Spleen (tissue), 13 donors: ENCODE results near the gene NANS. TPM values are rescaled to one million over a fixed set of nuclear protein-coding genes. Genes with fewer than 3 reads are reported as not detected.

ENCODE experiments used
- DNase-seq: peaks from one replicate; pipeline ENCODE4 v3.0.0-alpha.2; 2020
- H3K27ac ChIP-seq, 8 donors: fragments of 200-600 bp; sonication (generic) in 7 of 8; 1 replicate in 4 of 8; 2 replicates in 4 of 8; pipeline versions ENCODE4 v1.5.0 to v1.8.0; 2016 to 2021; ENCODE audit warnings: inconsistent platforms in 4 of 8, mild to moderate bottlenecking in 4 of 8, moderate library complexity in 1 of 8
- H3K27me3 ChIP-seq, 7 donors: fragments of 200-600 bp; sonication (generic) in 6 of 7; replicated peaks in 1 of 7; 1 replicate in 4 of 7; 2 replicates in 3 of 7; pipeline versions ENCODE4 v1.5.0 to v1.8.0; 2016 to 2021; ENCODE audit warnings: inconsistent platforms in 3 of 7, mild to moderate bottlenecking in 1 of 7
- H3K36me3 ChIP-seq, 6 donors: fragments of 200-600 bp; sonication (generic) in 5 of 6; 1 replicate in 4 of 6; 2 replicates in 2 of 6; pipeline versions ENCODE4 v1.5.0 to v1.8.0; 2016 to 2021; ENCODE audit warnings: inconsistent platforms in 2 of 6
- H3K4me1 ChIP-seq, 6 donors: fragments of 200-600 bp; sonication (generic) in 5 of 6; 1 replicate in 3 of 6; 2 replicates in 3 of 6; pipeline versions ENCODE4 v1.5.0 to v1.8.0; 2016 to 2021; ENCODE audit warnings: inconsistent platforms in 3 of 6
- H3K4me3 ChIP-seq, 8 donors: fragments of 200-600 bp; sonication (generic) in 7 of 8; 1 replicate in 4 of 8; 2 replicates in 4 of 8; pipeline versions ENCODE4 v1.5.0 to v1.8.0; 2016 to 2021; ENCODE audit warnings: inconsistent platforms in 4 of 8, mild to moderate bottlenecking in 4 of 8, moderate library complexity in 2 of 8
- H3K9me3 ChIP-seq, 8 donors: fragments of 200-600 bp; sonication (generic) in 7 of 8; 1 replicate in 4 of 8; 2 replicates in 4 of 8; pipeline versions ENCODE4 v1.5.0 to v1.8.0; 2016 to 2021; ENCODE audit warnings: inconsistent platforms in 4 of 8
- POLR2A ChIP-seq, 3 donors: fragments of 450-650 bp; IDR thresholded peaks; one replicate each; pipeline ENCODE4 v1.5.1; 2017; ENCODE audit warnings: antibody characterized with exemption in 3 of 3, mild to moderate bottlenecking in 1 of 3
- POLR2AphosphoS5 ChIP-seq, 3 donors: sonication (generic); formaldehyde crosslinking; IDR thresholded peaks; one replicate each; pipeline ENCODE4 v1.5.1; 2017; ENCODE audit warnings: antibody characterized with exemption in 3 of 3
- WGBS, 5 donors: extraction: QIAGEN DNeasy Blood & Tissue Kit in 3 of 5; methylation state at CpG; one replicate each; pipeline versions ENCODE4 v1.1.5 to v1.1.7; 2013 to 2018; 5-methylcytosine and 5-hydroxymethylcytosine counted together
- intact Hi-C: fragments of 100-400 bp; cut with DNase I; formaldehyde crosslinking; loops from one replicate; pipeline ENCODE4 v1.15.0; 2023; ENCODE audit warnings: low total_unique reads
- long read RNA-seq, 2 donors: transcript quantifications; one replicate each; lab custom pipeline, GENCODE V29; 2026
- polyA plus RNA-seq, 3 donors: library from polyadenylated mRNA; stranded (reverse); fragments of 200-250 nt; gene quantifications; one replicate each; pipeline ENCODE4 v1.2.1, GENCODE V29; 2013
- total RNA-seq, 7 donors: library from RNA; depleted of rRNA in 3 of 7; stranded (reverse); fragments of >200 nt in 3 of 7; fragmentation: NEBNext Ultra II Directional in 4 of 7; extraction: Animal tissue kit (Norgen Biotek cat#: 25700) in 4 of 7; gene quantifications; one replicate each; pipeline versions ENCODE4 v1.1.0 to v1.2.1, GENCODE V29; 2016 to 2021
- TF ChIP-seq, protein P1 (sequence below), 11 experiments: fragments of 200-600 bp in 7 of 11; fragments of 450-650 bp in 4 of 11; sonication (generic) in 4 of 11; IDR thresholded peaks in 8 of 11; conservative IDR thresholded peaks in 3 of 11; 1 replicate in 7 of 11; 2 replicates in 4 of 11; pipeline versions ENCODE4 v1.4.0 to v1.8.0; 2016 to 2021; ENCODE audit warnings: antibody characterized with exemption in 11 of 11, inconsistent platforms in 4 of 11, mild to moderate bottlenecking in 1 of 11
- donor health status: healthy with polysubstance abuse.
- donor health status: DM: no; HTN: no; CAD: no; lungs with moderate emphysema.
- donor health status: DM: no; HTN: no; CAD: no.
- donor health status: Bipolar disorder and iron deficiency.
- donor health status: healthy.
- donor health status: DM: no; HTN: no; CAD: no.
- donor health status: DM: yes; HTN: yes; CAD: no.

NANS gene, protein sequence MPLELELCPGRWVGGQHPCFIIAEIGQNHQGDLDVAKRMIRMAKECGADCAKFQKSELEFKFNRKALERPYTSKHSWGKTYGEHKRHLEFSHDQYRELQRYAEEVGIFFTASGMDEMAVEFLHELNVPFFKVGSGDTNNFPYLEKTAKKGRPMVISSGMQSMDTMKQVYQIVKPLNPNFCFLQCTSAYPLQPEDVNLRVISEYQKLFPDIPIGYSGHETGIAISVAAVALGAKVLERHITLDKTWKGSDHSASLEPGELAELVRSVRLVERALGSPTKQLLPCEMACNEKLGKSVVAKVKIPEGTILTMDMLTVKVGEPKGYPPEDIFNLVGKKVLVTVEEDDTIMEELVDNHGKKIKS
- 10 to 100 TPM; 44.2 to 87.3 (median 54.7) TPM for total RNA-seq
- 10 to 100 TPM; 30.6 to 53.1 (median 42.7) TPM for polyA plus RNA-seq
- long read RNA-seq, donor 1, transcript NANS-201 (6 exons, 1,170 nt), result major isoform, 25 of 36 reads
- long read RNA-seq, donor 1, partial matches to known transcripts, result 9 of 36 reads
- long read RNA-seq, donor 1, other reads (novel, unspliced or antisense), result 0 of 36 reads
- long read RNA-seq, donor 2, transcript NANS-201 (6 exons, 1,170 nt), result major isoform, 23 of 35 reads
- long read RNA-seq, donor 2, partial matches to known transcripts, result 12 of 35 reads
- long read RNA-seq, donor 2, other reads (novel, unspliced or antisense), result 0 of 35 reads

DNA sequence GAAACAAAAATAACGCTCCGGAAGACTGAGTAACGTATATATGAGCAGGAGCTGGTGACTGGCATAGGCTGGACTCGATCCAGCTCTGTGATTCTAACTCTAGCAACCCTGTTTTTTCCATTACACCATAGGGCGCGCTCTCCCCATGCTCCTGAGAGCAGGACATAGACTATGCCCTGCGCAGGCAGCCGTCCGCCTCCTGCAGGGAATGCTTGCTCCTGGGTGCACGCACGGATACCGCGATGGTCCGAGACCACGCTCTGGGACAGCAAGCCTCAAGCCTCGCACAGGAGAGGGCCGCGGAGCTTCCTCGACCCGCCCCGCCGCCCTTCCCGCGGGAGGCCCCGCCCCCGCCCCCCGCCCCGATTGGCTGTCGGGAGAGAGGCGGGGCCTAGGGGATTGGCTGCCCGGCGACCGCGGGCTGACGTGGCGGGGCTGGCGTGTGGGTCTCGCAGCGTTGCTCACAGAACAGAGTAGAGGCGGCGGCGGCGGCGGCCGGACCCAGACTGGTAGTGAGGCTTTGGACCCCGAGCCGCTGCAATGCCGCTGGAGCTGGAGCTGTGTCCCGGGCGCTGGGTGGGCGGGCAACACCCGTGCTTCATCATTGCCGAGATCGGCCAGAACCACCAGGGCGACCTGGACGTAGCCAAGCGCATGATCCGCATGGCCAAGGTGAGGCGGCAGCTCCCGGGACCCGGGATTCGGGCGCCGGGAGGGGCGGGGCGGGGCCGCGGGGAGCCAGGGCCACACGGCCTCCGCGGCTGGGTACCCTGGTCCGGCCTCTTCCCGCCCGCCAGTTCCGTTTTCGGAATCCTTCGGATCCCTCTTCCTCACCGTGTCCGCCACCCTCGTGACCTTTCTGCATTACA, at the start of gene NANS:
Gene NANS, plus strand, starts transcription at position 464 of the 869 bp plus-strand sequence. Its CDS starts 77 bp downstream, at position 541.
- peaks cover 0 to 17% (median 7%) of the 10 kb centered on the region in 6 donors for H3K36me3 ChIP-seq
- peak within 1 kb of the TSS; percentile 77 to 96 (median 84) for H3K4me3 ChIP-seq
- H3K9me3 ChIP-seq, result no peaks in the 10 kb centered on the region
- peaks cover 6 to 46% (median 34%) of the 10 kb centered on the region in 6 donors for H3K4me1 ChIP-seq
- peak; percentile 97 to 99 (median 98) for TF ChIP-seq POLR2AphosphoS5 (IDR thresholded peaks at IDR 0.05)
- TF ChIP-seq POLR2A (IDR thresholded peaks at IDR 0.05), result peak; percentile 57 to 96 (median 80)
- TF ChIP-seq, protein P1, sequence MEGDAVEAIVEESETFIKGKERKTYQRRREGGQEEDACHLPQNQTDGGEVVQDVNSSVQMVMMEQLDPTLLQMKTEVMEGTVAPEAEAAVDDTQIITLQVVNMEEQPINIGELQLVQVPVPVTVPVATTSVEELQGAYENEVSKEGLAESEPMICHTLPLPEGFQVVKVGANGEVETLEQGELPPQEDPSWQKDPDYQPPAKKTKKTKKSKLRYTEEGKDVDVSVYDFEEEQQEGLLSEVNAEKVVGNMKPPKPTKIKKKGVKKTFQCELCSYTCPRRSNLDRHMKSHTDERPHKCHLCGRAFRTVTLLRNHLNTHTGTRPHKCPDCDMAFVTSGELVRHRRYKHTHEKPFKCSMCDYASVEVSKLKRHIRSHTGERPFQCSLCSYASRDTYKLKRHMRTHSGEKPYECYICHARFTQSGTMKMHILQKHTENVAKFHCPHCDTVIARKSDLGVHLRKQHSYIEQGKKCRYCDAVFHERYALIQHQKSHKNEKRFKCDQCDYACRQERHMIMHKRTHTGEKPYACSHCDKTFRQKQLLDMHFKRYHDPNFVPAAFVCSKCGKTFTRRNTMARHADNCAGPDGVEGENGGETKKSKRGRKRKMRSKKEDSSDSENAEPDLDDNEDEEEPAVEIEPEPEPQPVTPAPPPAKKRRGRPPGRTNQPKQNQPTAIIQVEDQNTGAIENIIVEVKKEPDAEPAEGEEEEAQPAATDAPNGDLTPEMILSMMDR (IDR thresholded peaks at IDR 0.05 in 8 of 11, conservative IDR thresholded peaks at IDR 0.05 in 3 of 11), result peak in 3 of 11 experiments; percentile 18 to 35 (median 33)
- 0 to 1% (median 0%) methylated on average over 15 to 80 of the region's 80 CpGs for WGBS, 5 donors
- DNase-seq, result peak; percentile 99
- peak within 1 kb of the TSS; percentile 89 to 99 (median 97) for H3K27ac ChIP-seq
- H3K27me3 ChIP-seq, result no peaks in the 10 kb centered on the region
- intact Hi-C loops, result no loop called here

DNA sequence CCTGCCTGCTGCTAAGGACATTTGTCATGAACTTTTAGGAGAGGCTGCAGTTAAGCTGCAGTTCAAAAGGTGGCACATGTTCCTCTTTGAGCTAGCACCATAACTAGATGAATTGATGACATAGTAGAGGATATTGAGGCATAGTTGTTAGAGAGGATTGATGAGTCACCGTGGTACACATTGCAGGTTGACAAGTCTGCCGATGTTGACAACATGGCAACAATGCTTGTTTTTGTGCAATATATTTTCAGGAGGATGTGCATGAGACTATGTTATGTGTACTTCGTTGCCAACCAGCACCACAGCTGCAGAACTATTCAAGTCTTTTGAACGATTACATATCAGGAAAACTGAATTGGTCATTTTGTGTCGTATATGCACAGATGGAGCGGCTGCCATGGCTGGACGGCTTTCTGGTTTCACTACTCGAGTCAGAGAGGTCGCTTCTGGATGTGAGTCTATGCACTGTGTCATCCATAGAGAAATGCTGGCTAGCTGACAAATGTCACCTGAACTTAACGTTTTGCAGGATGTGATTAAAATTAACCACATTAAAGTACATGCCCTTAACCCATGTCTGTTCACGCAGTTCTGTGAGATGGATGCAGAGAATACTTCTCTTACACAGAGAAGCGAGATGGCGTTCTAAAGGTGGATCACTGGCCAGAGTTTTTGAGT, 49.1 kb upstream of the NANS start:
- Histone ChIP-seq H3K4me1 (peaks cover 10 to 50% (median 23%) of the 10 kb centered on the region in 6 donors), H3K9me3 (no peaks in the 10 kb centered on the region), H3K4me3 (no peak overlapping the region), H3K27me3 (no peaks in the 10 kb centered on the region), H3K36me3 (peaks cover 0 to 100% (median 72%) of the 10 kb centered on the region in 6 donors), H3K27ac (no peak overlapping the region)
- WGBS, 5 donors, result 76 to 87% (median 83%) methylated on average over 13 of the region's 13 CpGs
- no peak for DNase-seq
- TF ChIP-seq, protein P1 (IDR thresholded peaks at IDR 0.05 in 8 of 11, conservative IDR thresholded peaks at IDR 0.05 in 3 of 11), result no peak
- no peak for TF ChIP-seq POLR2A (IDR thresholded peaks at IDR 0.05)
- TF ChIP-seq POLR2AphosphoS5 (IDR thresholded peaks at IDR 0.05), result no peak
- intact Hi-C loops, result loop anchor here (5.0 kb wide), 1 partner anchor 35 kb away; no protein-coding TSS in a partner anchor

DNA sequence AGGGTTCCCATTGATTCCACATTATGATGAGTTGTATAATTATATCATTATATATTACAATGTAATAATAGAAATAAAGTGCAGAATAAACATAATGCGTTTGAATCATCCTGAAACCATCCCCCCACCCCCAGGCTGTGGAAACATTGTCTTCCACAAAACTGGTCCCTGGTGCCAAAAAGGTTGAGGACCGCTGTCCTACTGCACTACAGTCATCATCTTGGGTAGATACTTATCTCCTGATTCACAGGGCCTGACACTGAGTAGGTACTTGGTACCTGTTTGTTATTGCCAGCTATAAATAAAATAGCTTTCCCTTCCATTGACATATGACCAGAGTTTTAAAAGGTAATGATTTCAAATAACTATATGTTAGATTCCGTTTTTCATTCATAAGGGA, 47.8 kb upstream of the NANS start:
- no peaks in the 10 kb centered on the region for H3K27me3 ChIP-seq
- H3K36me3 ChIP-seq, result peaks cover 4 to 100% (median 83%) of the 10 kb centered on the region in 6 donors
- TF ChIP-seq POLR2AphosphoS5 (IDR thresholded peaks at IDR 0.05), result no peak
- TF ChIP-seq, protein P1 (IDR thresholded peaks at IDR 0.05 in 8 of 11, conservative IDR thresholded peaks at IDR 0.05 in 3 of 11), result no peak
- no peak overlapping the region for H3K4me3 ChIP-seq
- 90 to 96% (median 93%) methylated on average over 3 of the region's 3 CpGs for WGBS, 5 donors
- H3K27ac ChIP-seq, result peak overlapping the region in 1 of 8 donors; percentile 59
- H3K9me3 ChIP-seq, result no peaks in the 10 kb centered on the region
- peaks cover 10 to 37% (median 20%) of the 10 kb centered on the region in 6 donors for H3K4me1 ChIP-seq
- no peak for DNase-seq
- intact Hi-C loops, result loop anchor here (5.0 kb wide), 1 partner anchor 34 kb away; no protein-coding TSS in a partner anchor
